HG03159 (cell line): ENCODE results near the gene ABI3BP.

Experiments used
- ATAC-seq: cut with Tn5 transposase; IDR thresholded peaks from one replicate; pipeline ENCODE4 v1.9.1; 2021; ENCODE audit warnings: mild to moderate bottlenecking, moderate library complexity; ENCODE audit not compliant: unreplicated experiment

Gene ABI3BP

DNA sequence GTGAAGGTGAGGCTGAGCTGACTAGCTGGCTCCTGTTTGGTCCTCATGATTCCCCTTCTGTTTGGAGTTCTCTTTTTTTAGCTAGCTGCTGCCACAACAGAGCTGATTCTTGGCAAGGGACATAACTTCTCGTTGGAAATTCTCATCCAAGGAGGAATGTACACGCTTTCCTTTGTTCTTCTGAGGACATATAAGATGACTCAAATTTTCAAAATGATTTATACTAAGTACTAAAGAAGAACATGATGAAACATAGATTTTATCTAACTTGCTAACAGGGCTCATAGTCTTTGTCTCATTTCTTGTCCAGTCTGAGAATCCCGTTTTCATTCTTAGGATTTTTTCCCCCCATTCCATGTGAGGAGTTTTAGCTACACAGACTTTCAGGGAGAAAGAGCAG is 286.9 kb downstream of the ABI3BP start:
- no peak for ATAC-seq

DNA sequence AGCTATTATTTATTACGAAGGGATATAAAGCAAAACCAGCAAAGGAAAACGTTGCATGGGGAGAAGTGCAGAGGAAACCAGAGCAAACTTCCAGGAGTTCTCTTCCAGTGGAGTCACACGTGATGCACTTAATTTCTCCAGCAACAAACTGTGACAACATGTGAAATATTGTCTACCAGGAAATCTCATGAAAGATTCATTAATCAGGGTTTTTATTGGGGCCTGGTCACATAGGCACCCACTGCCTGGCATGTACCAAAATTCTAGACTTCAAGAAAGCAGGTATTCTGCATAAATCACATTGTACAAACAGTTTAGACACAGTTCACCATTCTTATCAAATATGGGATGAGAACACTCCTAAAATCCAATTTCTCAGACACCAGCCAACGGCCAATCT is 289.4 kb downstream of the ABI3BP start:
- ATAC-seq, result no peak

DNA sequence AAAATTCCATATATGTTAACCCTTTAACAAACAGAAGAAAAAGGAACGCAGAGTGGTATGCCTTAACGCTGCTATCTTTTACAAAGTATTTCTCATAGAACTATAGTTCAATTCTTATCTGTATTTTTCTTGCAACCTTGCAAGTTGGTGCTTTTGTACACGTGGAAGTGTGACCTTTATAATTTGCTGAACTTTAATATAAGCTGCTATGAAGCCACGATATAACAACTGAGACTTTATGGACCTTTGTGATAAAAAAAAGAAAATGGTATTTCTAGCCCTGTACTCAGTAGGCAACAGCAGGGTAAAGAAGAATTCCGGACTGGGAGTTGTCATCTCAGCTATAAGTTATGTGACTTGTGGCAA is 290.3 kb downstream of the ABI3BP start:
- ATAC-seq, result no peak

DNA sequence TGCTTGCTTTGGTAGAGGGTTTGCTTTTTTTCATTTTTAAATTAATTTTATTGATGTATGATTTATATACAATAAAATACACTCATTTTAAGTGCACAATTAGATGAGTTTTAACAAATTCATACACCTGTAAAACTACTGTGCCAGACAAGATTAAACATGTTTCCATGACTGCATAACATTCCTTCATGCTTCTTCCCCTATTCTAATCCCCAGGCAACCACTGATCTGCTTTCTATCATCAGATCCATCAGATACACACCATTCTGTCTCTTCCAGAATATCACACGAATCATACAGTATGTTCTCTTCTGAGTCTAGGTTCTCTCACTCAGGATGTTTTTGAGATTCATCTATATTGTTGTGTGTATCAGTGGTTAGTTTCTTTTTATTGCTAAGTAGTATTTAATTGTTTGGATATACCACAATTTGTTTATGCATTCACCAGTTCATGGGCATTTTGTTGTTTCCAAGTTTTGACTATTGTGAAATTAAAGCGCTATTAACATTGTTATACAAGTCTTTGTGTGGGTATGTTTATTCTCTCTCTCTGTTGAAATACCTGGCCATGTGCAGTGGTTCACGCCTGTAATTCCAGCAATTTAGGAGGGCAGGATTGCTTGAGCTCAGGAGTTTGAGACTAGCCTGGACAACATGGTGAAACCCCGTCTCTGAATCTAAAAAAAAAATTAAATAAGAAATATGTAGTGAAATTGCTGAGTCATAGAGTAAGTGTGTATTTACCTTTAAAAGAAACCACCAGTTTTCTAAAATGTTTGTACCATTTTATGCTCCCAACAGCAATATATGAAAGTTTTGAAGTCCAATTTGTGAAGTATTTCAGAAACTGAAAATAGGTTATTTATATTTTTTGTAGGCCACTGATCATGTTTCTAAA is 290.9 kb downstream of the ABI3BP start:
- ATAC-seq, result no peak

DNA sequence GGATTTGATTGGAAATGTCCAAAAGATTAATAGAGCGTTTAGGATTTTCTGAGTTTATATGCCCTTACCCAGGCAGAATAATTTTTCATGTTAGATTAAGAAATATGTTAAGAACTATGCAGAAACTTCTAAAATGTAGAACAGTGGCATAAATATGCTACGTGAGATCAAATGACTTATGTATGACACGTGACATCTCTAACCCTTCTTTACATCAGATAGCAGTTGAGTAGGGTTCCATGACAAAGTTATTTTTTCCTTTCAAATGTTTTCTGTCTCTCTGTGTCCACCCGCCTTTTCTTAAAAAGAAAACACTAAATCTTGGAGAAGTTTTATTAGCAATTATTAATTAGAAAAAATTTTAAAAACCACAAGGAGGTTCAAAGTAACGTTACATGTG is 292.5 kb downstream of the ABI3BP start:
- no peak for ATAC-seq
